GM18508 (cell line): Measurements from ENCODE around the gene HSPA2.
"Not testable (repeated sequence)": the region's sequence is repeated elsewhere in the genome, so short reads cannot be mapped to it uniquely, and the experiment has no call there.

Experiments
- ATAC-seq: cut with Tn5 transposase; IDR thresholded peaks from one replicate; pipeline ENCODE4 v1.9.1; 2021; ENCODE audit warnings: moderate number of reproducible peaks; ENCODE audit not compliant: insufficient read depth, unreplicated experiment

The HSPA2 gene

DNA sequence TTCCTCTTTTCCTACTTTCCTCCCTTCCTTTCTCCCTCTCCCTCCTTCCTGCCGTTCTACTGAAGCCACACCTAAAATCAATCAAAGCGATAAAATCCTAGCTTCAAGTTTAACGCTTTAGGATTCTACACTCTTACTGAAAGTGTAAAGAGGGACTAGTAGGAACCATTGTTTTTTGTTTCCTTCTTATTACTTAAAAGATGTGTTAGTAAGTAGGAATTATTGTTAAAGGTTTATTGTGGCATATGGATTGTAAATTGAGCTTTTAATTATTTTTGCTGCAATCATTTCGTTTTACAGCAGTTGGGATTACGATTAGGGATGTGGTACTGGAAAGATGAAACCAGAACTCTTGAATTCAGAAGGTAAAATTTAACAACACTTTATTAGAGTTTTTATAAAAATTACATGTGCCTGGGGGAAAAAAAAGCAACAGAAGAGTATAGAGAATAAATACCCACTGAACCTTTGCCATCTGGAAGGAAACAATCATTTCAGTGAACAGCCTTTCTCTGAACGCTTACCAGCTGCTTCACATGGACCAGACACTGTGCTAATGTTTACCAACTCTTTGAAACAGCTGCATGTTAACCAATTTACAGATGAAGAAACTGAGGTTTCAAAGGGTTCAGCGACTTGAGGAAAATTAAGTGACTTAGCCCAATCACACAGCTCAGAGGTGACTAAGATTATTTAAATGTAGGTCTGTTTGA, 10.2 kb downstream of the HSPA2 start:
- ATAC-seq, result no peak

DNA sequence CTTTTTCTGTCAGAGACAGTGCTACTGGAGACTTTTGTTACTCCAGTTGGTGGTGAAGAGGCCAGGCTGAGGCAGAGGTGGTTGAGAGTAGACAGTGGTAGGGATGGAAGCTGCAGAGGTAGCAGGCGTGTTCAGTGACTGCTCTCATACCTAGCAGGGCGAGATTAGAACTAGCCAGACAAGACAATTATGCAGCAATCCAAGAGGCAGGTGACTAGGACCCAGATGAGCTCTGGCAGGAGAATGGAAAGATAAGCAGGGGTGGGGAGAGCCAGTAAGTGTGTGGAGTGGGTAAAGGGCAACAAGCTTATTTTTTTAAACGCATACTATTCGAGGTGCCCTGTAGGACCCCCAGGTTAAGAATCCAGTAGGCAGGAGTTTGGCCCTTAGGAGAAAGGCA, 14.0 kb downstream of the HSPA2 start:
- ATAC-seq, result no peak

DNA sequence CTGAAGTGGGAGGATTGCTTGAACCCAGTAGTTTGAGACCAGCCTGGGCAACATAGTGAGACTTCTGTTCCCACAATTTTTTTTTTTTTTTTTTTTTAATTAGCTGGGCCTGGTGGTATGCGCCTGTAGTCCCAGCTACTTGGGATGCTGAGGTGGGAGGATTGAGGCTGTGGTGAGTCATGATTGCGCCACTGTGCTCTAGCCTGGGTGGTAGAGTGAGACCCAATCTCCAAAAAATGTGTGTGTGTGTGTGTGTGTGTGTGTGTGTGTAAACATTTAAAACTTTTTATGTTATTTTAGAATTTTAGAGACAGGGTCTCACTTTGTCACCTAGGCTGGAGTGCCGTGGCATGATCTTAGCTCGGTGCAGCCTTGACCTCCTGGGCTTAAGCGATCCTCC, 16.0 kb downstream of the HSPA2 start:
- ATAC-seq, result no peak

- not testable (repeated sequence) for ATAC-seq
Measured at GRCh38 chr14:64558216-64558615, 17.7 kb downstream of the HSPA2 start.

GRCh38 chr14:64561631-64562030, 21.1 kb downstream of the HSPA2 start:
- no peak for ATAC-seq

- no peak for ATAC-seq
Measured at GRCh38 chr14:64562436-64562835, 21.9 kb downstream of the HSPA2 start.

DNA sequence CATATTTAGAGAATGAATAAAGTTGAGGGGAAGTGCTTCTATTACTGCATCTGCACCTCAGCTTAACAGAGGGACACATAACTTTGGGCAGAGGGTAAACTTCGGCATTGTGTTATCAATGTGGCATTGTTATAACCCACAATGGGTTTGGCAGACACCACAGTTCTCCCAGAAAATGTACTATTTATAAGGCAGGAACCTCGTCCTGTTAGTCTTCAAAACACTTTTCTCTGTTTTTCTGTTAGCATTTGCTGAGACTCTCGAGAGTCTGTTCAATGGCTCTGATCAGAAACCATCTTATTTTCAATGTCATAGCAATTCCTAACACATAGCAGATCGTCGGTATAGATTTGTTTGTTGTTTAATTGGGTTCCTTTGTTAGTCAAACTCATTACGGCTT, 23.2 kb downstream of the HSPA2 start:
- ATAC-seq, result no peak

- no peak for ATAC-seq
Measured at GRCh38 chr14:64566651-64567122, 26.1 kb downstream of the HSPA2 start.

DNA sequence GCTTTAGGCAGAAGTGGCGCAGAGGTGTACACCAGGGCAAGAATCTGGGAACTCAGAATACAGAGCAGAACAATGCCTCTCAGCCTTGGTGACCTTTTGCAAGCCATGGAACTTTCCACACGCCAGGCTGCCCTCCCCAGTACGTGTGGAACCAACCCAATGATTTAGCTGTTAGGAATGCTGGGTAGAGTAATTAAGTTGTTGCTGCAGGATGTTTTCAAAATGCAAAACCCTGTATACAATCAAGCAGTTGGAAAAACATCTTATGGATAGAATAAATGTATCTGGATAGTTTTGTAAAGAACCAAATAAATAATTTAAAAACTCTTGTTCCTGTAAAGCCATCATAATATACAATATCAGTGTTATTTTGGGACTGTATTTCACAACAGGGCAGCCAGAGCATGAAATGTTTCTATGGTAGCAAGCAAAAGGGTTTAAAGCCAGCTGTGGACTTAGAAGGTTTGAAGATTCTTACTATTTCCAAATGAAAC, 28.6 kb downstream of the HSPA2 start:
- no peak for ATAC-seq

- not testable (repeated sequence) for ATAC-seq
Measured at GRCh38 chr14:64569646-64570045, 29.1 kb downstream of the HSPA2 start.

GRCh38 chr14:64572386-64573104, 32.0 kb downstream of the HSPA2 start:
- ATAC-seq, result no peak

- no peak for ATAC-seq
Measured at GRCh38 chr14:64573109-64573508, 32.6 kb downstream of the HSPA2 start.

DNA sequence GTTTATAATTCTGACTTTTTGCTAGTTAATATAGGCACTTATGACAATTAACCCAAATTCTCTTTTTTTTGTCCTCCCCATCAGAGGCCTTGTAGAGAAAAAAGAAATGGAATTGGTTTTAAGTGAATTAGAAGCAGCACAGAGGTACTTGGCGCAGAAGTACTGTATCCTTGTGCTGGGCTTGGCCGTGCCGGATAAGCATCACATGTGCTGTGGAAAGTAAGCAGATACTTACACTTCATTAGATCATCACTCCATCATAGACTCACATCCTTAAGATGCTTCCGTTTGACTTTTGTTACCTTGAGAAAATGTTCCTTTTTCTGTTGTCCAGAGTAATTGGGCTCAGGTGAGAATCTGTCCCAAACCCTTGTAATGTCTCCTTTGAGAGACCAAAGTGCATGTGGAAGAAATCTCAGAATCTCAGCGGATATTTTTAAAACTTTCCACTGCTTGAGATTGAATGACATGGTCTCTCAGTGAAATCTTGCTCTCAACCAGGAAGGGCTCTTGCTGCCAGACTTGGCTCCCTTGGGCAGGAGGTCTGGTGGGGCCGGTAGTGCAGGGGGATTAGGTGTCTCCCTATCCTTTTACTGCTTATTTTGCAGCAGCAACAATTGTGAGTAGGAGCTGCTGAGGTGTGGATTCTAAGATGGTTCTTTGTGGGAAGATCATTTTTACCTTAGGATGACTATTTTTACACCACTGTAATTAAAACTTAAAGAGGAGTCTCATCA, 34.0 kb downstream of the HSPA2 start:
- ATAC-seq, result no peak

GRCh38 chr14:64577211-64577610, 36.7 kb downstream of the HSPA2 start:
- ATAC-seq, result no peak

DNA sequence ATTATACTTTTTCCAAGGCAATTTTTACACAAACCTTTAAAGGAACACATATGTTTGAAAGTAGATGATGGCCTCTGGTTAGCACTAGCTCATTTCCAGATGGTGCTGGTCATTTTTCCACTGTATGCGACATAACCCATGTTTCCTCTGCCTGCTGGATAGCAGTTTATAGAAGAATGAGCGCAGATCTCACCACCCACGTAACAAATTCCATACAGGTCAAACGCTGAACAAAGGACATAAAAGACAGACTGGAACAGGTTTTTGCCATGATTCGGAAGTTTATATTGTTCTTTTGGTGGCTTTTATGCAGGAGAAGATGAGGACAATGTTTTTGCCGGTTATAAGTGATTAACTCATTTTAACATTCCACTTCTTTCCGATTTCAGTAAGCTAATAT, 39.9 kb downstream of the HSPA2 start:
- no peak for ATAC-seq

DNA sequence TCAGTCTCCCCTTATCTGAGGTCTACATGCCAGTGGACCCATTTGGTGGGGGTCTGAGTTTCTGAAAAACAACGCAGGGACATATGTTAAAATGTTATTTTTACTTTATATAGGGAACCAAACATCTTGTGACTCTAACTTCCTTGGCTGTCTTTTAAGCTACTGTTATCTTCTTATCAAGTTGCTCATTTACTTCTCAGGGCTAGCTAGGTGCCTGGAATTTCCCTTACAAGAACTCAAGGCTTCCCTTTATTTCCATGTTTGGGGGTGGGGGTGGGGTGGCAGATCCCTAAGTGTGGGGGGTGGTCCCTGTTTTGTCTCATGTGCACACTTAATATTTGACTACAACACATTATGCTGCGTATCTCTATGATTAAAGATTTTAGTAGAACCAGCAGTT, 40.8 kb downstream of the HSPA2 start:
- no peak for ATAC-seq

GRCh38 chr14:64581817-64582216, 41.3 kb downstream of the HSPA2 start:
- ATAC-seq, result no peak

- no peak for ATAC-seq
Measured at GRCh38 chr14:64584190-64584589, 43.6 kb downstream of the HSPA2 start.

GRCh38 chr14:64591809-64592208, 51.3 kb downstream of the HSPA2 start:
- no peak for ATAC-seq
